HEK293 (cell line): ENCODE results near the gene CCDC187.

ENCODE experiments used
- CTCF ChIA-PET: fragments of 350-600 bp; formaldehyde crosslinking; extraction: SDS; loops from one replicate; lab custom pipeline; 2021; ENCODE audit warnings: antibody characterized with exemption; lab: Yijun Ruan, JAX
- POLR2A ChIA-PET: fragments of 300-600 bp; formaldehyde crosslinking; extraction: SDS; loops from one replicate; lab custom pipeline; 2020; ENCODE audit warnings: antibody characterized with exemption, inconsistent platforms; lab: Yijun Ruan, JAX
- H3K27ac ChIP-seq: fragments of 200-500 bp; sonication (Bioruptor generic); 2 replicates; pipeline ENCODE4 v1.5.1; 2014; ENCODE audit warnings: low read depth, low read length, control low read depth, inconsistent platforms; ENCODE audit errors: extremely low read depth
- H3K36me3 ChIP-seq, 2 experiments: fragments of 200-500 bp in 1 of 2; sonication (Bioruptor generic) in 1 of 2; 1 replicate in 1 of 2; 2 replicates in 1 of 2; pipeline ENCODE4 v1.5.1; 2014 to 2017; ENCODE audit warnings: inconsistent platforms in 2 of 2, low read length in 2 of 2; ENCODE audit not compliant: control insufficient read depth in 2 of 2, insufficient read depth in 1 of 2
- H3K4me1 ChIP-seq: fragments of 200-500 bp; sonication (Bioruptor generic); 2 replicates; pipeline ENCODE4 v1.5.1; 2014; ENCODE audit warnings: mild to moderate bottlenecking, low read length, inconsistent platforms; ENCODE audit not compliant: control insufficient read depth, insufficient read depth
- H3K4me3 ChIP-seq: 2 replicates; pipeline ENCODE4 v1.5.1; 2011; ENCODE audit warnings: low read depth, mild to moderate bottlenecking, control low read depth, low read length, moderate library complexity
- H3K9me3 ChIP-seq: fragments of 200-500 bp; sonication (Bioruptor generic); 2 replicates; pipeline ENCODE4 v1.5.1; 2014; ENCODE audit warnings: low read depth, low read length, inconsistent platforms; ENCODE audit not compliant: control insufficient read depth, insufficient read depth
- EGR2 ChIP-seq: fragments of 450-650 bp; formaldehyde crosslinking; IDR thresholded peaks from 2 replicates; pipeline ENCODE4 v1.5.1; 2016; ENCODE audit warnings: low read depth, missing biosample characterization, missing genetic modification characterization
- GLIS1 ChIP-seq: fragments of 450-650 bp; formaldehyde crosslinking; IDR thresholded peaks from 2 replicates; pipeline ENCODE4 v1.5.1; 2016; ENCODE audit warnings: missing biosample characterization, missing genetic modification characterization
- GLIS2 ChIP-seq: fragments of 450-650 bp; formaldehyde crosslinking; IDR thresholded peaks from 2 replicates; pipeline ENCODE4 v1.5.1; 2016; ENCODE audit warnings: missing biosample characterization, missing genetic modification characterization
- SCRT1 ChIP-seq: fragments of 450-650 bp; formaldehyde crosslinking; IDR thresholded peaks from 2 replicates; pipeline ENCODE4 v1.5.1; 2016; ENCODE audit warnings: missing biosample characterization, missing genetic modification characterization, borderline replicate concordance
- ZBTB11 ChIP-seq: fragments of 450-650 bp; formaldehyde crosslinking; conservative IDR thresholded peaks from 2 replicates; pipeline ENCODE4 v1.5.1; 2016; ENCODE audit warnings: low read depth, missing biosample characterization, missing genetic modification characterization
- ZFHX2 ChIP-seq: fragments of 450-650 bp; formaldehyde crosslinking; conservative IDR thresholded peaks from 2 replicates; pipeline ENCODE4 v1.5.1; 2016; ENCODE audit warnings: missing biosample characterization, missing genetic modification characterization
- ZNF211 ChIP-seq: fragments of 450-650 bp; formaldehyde crosslinking; IDR thresholded peaks from 2 replicates; pipeline ENCODE4 v1.5.1; 2016; ENCODE audit warnings: low read depth, missing biosample characterization, missing genetic modification characterization
- ZSCAN18 ChIP-seq: fragments of 450-650 bp; formaldehyde crosslinking; IDR thresholded peaks from 2 replicates; pipeline ENCODE4 v1.5.1; 2016; ENCODE audit warnings: missing biosample characterization, missing genetic modification characterization
- TF ChIP-seq, protein P1 (sequence below): fragments of 450-650 bp; formaldehyde crosslinking; IDR thresholded peaks from 2 replicates; pipeline ENCODE4 v1.5.1; 2016; ENCODE audit warnings: missing biosample characterization, missing genetic modification characterization, borderline replicate concordance
- TF ChIP-seq, protein P2 (sequence below): fragments of 450-650 bp; formaldehyde crosslinking; IDR thresholded peaks from 2 replicates; pipeline ENCODE4 v1.5.1; 2016; ENCODE audit warnings: missing biosample characterization, missing genetic modification characterization

Gene CCDC187

DNA sequence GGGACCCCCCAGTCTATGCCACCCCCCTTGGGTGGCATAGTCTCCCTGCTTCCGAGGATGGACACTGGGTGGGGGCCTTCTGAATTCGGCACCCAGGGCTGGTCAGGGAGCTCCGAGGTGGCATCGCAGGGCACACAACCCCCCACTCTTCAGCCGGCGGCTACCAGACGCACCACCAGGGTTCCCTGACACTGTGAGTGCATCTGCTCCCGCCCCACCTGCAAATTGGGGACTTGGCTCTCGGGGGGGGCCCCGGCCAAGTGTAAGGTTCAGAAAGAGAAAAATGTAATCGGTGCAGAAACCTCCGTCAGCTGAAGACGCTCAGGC lies 45.6 kb downstream of the CCDC187 start:
- no peaks in the 10 kb centered on the region for H3K4me1 ChIP-seq
- POLR2A ChIA-PET, result no interaction called here
- H3K36me3 ChIP-seq, result no peaks in the 10 kb centered on the region
- H3K4me3 ChIP-seq, result no peak overlapping the region
- no peaks in the 10 kb centered on the region for H3K9me3 ChIP-seq
- no peak overlapping the region for H3K27ac ChIP-seq
- TF ChIP-seq SCRT1 (no peak), ZSCAN18 (tag by site-specific recombination) (no peak), GLIS1 (tag by site-specific recombination) (peak; percentile 4; the same call in 1 of the 2 replicates), ZNF211 (tag by site-specific recombination) (no peak)
- TF ChIP-seq, protein P1, sequence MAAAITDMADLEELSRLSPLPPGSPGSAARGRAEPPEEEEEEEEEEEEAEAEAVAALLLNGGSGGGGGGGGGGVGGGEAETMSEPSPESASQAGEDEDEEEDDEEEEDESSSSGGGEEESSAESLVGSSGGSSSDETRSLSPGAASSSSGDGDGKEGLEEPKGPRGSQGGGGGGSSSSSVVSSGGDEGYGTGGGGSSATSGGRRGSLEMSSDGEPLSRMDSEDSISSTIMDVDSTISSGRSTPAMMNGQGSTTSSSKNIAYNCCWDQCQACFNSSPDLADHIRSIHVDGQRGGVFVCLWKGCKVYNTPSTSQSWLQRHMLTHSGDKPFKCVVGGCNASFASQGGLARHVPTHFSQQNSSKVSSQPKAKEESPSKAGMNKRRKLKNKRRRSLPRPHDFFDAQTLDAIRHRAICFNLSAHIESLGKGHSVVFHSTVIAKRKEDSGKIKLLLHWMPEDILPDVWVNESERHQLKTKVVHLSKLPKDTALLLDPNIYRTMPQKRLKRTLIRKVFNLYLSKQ (tag by site-specific recombination), result no peak
- TF ChIP-seq, protein P2, sequence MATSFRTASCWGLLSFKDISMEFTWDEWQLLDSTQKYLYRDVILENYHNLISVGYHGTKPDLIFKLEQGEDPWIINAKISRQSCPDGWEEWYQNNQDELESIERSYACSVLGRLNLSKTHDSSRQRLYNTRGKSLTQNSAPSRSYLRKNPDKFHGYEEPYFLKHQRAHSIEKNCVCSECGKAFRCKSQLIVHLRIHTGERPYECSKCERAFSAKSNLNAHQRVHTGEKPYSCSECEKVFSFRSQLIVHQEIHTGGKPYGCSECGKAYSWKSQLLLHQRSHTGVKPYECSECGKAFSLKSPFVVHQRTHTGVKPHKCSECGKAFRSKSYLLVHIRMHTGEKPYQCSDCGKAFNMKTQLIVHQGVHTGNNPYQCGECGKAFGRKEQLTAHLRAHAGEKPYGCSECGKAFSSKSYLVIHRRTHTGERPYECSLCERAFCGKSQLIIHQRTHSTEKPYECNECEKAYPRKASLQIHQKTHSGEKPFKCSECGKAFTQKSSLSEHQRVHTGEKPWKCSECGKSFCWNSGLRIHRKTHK, result no peak
- CTCF ChIA-PET, result no interaction called here

DNA sequence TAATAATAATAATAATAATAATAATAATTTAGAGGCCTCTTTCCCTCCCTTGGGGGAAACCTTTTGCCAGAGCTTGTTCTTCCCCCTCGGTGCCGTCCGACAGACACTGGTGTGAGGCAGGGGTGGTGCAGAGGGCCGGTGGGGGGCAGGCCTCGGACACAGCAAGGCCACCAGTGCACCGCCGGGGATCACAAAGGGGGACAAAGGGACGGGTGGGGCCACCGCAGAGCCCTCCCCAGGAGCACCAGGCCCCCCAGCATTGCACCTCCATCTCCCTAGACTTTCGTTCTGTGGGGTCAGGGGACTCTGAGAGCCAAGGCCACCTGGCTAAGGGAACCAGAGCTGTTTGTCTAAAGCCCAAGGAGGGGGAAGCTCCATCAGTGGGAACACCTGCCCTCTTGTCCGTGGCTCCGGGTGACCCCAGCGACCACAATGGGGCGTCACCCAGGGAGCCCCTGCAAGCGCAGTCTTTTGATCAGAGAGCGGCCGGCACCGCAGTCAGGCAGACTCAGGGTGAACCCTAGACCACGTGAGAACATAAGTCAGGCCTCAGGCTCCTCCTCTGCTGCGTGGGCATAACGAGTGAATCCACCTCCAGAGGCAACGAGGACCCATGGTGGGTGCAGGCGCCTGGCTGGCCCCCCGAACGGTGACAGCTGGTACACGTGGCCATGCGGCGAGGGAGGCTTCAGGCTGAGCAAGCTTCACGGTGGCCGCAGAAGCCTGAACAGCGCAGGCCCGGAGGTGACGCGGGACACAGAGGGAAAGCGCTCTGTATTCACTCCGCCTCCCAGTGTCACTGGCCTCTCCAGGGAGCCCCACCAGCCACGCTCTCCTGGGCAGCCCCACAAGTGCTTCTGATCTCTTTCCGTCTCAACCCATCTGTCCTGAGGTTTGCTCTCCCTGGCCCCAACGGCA lies 46.3 kb downstream of the CCDC187 start:
- ChIA-PET POLR2A (no interaction called here), CTCF (interaction anchor here (0.7 to 1.8 kb wide), 4 partner anchors 21 to 119 kb away, joined by 3 to 7 read pairs (median 4); no protein-coding TSS in a partner anchor)
- no peaks in the 10 kb centered on the region for H3K9me3 ChIP-seq
- no peak overlapping the region for H3K27ac ChIP-seq
- H3K4me3 ChIP-seq, result no peak overlapping the region
- TF ChIP-seq ZFHX2 (tag by site-specific recombination), result peak; percentile 59; the same call in 1 of the 2 replicates
- TF ChIP-seq ZBTB11 (tag by site-specific recombination), result no peak
- TF ChIP-seq GLIS1 (tag by site-specific recombination), result peak; percentile 41
- TF ChIP-seq EGR2 (tag by site-specific recombination), result peak; percentile 59; the same call in 1 of the 2 replicates
- peak; percentile 13; the same call in 1 of the 2 replicates for TF ChIP-seq GLIS2 (tag by site-specific recombination)
- no peaks in the 10 kb centered on the region for H3K4me1 ChIP-seq
- no peaks in the 10 kb centered on the region for H3K36me3 ChIP-seq
